Astrocyte (in vitro differentiated cells and primary cell): ENCODE data around the gene FXYD7. TPM values are rescaled to one million over a fixed set of nuclear protein-coding genes. Genes with fewer than 3 reads are reported as not detected.

Experiments
- DNase-seq: peaks from one replicate; pipeline ENCODE4 v3.0.0-alpha.2; 2010; ENCODE audit warnings: low read depth
- FAIRE-seq: peaks from 2 replicates; lab custom pipeline; 2011; peaks lifted over from hg19 to GRCh38; lab: Jason Lieb, UNC
- H2AFZ ChIP-seq: 2 replicates; pipeline ENCODE4 v1.6.0; 2012; ENCODE audit warnings: low read depth, low read length, inconsistent platforms
- H3K27ac ChIP-seq: 2 replicates; pipeline ENCODE4 v1.5.1; 2011; ENCODE audit warnings: low read depth, low read length, inconsistent platforms
- H3K27me3 ChIP-seq: 2 replicates; pipeline ENCODE4 v1.6.0; 2011; ENCODE audit warnings: low read length, inconsistent platforms; ENCODE audit not compliant: insufficient read depth
- H3K36me3 ChIP-seq: 2 replicates; pipeline ENCODE4 v1.5.1; 2011; ENCODE audit warnings: low read length, inconsistent platforms; ENCODE audit not compliant: insufficient read depth
- H3K4me1 ChIP-seq: 2 replicates; pipeline ENCODE4 v1.5.1; 2011; ENCODE audit warnings: low read length, inconsistent platforms; ENCODE audit not compliant: insufficient read depth
- H3K4me2 ChIP-seq: 2 replicates; pipeline ENCODE4 v1.6.0; 2012; ENCODE audit warnings: low read length, inconsistent platforms
- H3K4me3 ChIP-seq: 2 replicates; pipeline ENCODE4 v1.5.1; 2011; ENCODE audit warnings: low read depth, mild to moderate bottlenecking, low read length, inconsistent platforms; ENCODE audit not compliant: insufficient read depth
- H3K79me2 ChIP-seq: 2 replicates; pipeline ENCODE4 v1.6.0; 2012; ENCODE audit warnings: mild to moderate bottlenecking, low read length, inconsistent platforms; ENCODE audit not compliant: insufficient read depth
- H3K9ac ChIP-seq: 2 replicates; pipeline ENCODE4 v1.6.0; 2012; ENCODE audit warnings: mild to moderate bottlenecking, low read length, inconsistent platforms
- H3K9me3 ChIP-seq: 2 replicates; pipeline ENCODE4 v1.5.1; 2012; ENCODE audit warnings: low read depth, mild to moderate bottlenecking, low read length, inconsistent platforms; ENCODE audit not compliant: insufficient read depth
- H4K20me1 ChIP-seq: 2 replicates; pipeline ENCODE4 v1.6.0; 2012; ENCODE audit warnings: low read length, inconsistent platforms; ENCODE audit not compliant: insufficient read depth
- H3K27ac Mint-ChIP-seq: one replicate; pipeline ENCODE4 v1.8.0; 2021; ENCODE audit warnings: mild to moderate bottlenecking, mixed read lengths; ENCODE audit not compliant: unreplicated experiment
- H3K27me3 Mint-ChIP-seq: one replicate; pipeline ENCODE4 v1.8.0; 2021; ENCODE audit warnings: low read depth, mixed read lengths; ENCODE audit not compliant: unreplicated experiment
- H3K36me3 Mint-ChIP-seq: one replicate; pipeline ENCODE4 v1.8.0; 2021; ENCODE audit warnings: low read depth, mixed read lengths; ENCODE audit not compliant: unreplicated experiment
- H3K4me1 Mint-ChIP-seq: one replicate; pipeline ENCODE4 v1.8.0; 2021; ENCODE audit warnings: low read depth, mixed read lengths; ENCODE audit not compliant: unreplicated experiment
- H3K4me3 Mint-ChIP-seq: one replicate; pipeline ENCODE4 v1.8.0; 2021; ENCODE audit warnings: mild to moderate bottlenecking, moderate library complexity, mixed read lengths; ENCODE audit not compliant: unreplicated experiment
- H3K9me3 Mint-ChIP-seq: one replicate; pipeline ENCODE4 v1.8.0; 2021; ENCODE audit warnings: mild to moderate bottlenecking, mixed read lengths; ENCODE audit not compliant: unreplicated experiment
- EZH2 ChIP-seq: IDR thresholded peaks from 2 replicates; pipeline ENCODE4 v1.6.1; 2012; ENCODE audit warnings: mild to moderate bottlenecking, low read length, inconsistent platforms; ENCODE audit not compliant: insufficient read depth
- total RNA-seq: library from RNA; stranded (reverse); gene quantifications from 2 replicates; pipeline ENCODE4 v1.2.1, GENCODE V29; 2021
- TF ChIP-seq, protein P1 (sequence below): IDR thresholded peaks from 2 replicates; pipeline ENCODE4 v1.5.1; 2011; ENCODE audit warnings: low read depth, mild to moderate bottlenecking, inconsistent platforms, low read length, moderate library complexity; ENCODE audit not compliant: insufficient read depth

FXYD7 gene
- total RNA-seq, 1 donor from 2014 or later: not detected

DNA sequence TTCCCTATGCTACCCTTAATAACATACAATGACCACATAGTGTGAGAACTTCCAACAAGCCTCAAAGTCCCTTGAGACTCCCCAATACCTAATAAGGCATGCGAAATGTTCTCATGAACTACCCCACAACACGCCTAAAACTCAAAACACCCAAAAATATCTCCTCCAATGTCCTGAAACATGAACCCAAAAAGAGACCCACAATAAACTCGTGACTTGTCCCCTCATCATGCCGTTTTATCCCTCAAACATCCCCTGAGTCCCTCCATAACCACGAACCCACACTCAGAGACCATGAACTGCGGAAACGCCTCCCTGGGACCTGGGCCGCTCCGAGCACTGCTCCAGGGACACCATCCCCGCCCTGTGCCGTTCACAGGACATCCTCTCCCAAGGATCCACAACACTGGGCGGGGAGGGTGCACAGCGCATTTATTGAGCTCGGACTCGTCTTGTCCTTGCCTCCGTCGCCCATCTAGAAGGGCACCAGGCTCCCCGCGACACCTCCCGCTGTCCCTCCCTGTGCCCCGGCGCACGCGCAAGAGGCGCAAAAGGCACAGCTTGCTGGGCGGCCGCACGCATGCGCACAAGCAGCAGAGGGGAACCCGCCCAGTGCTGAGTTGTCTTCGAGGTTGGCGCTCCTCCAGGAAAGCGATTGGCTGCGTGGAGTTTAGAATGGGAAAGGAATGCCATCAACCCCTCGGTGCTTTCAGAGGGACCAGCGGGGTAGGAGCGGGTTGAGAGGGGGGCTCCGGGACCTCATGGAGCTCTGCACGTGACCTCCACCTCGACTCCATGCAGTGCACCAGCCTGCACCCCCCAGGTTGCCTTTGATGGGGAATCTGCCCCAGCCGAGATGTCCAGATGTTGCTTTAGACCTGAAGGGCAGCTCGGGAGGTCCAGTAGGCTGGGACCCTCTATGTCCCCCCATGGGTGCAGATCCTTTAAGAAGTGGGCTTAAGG lies 18.7 kb upstream of the FXYD7 start:
- peaks cover 15% of the 10 kb centered on the region for H3K4me1 ChIP-seq
- TF ChIP-seq, protein P1, sequence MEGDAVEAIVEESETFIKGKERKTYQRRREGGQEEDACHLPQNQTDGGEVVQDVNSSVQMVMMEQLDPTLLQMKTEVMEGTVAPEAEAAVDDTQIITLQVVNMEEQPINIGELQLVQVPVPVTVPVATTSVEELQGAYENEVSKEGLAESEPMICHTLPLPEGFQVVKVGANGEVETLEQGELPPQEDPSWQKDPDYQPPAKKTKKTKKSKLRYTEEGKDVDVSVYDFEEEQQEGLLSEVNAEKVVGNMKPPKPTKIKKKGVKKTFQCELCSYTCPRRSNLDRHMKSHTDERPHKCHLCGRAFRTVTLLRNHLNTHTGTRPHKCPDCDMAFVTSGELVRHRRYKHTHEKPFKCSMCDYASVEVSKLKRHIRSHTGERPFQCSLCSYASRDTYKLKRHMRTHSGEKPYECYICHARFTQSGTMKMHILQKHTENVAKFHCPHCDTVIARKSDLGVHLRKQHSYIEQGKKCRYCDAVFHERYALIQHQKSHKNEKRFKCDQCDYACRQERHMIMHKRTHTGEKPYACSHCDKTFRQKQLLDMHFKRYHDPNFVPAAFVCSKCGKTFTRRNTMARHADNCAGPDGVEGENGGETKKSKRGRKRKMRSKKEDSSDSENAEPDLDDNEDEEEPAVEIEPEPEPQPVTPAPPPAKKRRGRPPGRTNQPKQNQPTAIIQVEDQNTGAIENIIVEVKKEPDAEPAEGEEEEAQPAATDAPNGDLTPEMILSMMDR: no peak
- TF ChIP-seq EZH2: no peak
- DNase-seq (peak; percentile 71), FAIRE-seq (no peak)
- H3K4me3 Mint-ChIP-seq: no peak overlapping the region
- H3K27me3 Mint-ChIP-seq: peaks cover 42% of the 10 kb centered on the region
- no peaks in the 10 kb centered on the region for H3K9me3 ChIP-seq
- peak overlapping the region; percentile 99 for H2AFZ ChIP-seq
- H3K27ac ChIP-seq: peak overlapping the region; percentile 32
- H3K4me3 ChIP-seq: peak overlapping the region; percentile 64
- no peaks in the 10 kb centered on the region for H3K36me3 Mint-ChIP-seq
- H3K27ac Mint-ChIP-seq: no peak overlapping the region
- no peaks in the 10 kb centered on the region for H3K36me3 ChIP-seq
- peak overlapping the region; percentile 97 for H3K4me2 ChIP-seq
- no peaks in the 10 kb centered on the region for H3K79me2 ChIP-seq
- H3K9ac ChIP-seq: peak overlapping the region; percentile 80
- H3K9me3 Mint-ChIP-seq: peaks cover 2% of the 10 kb centered on the region
- H3K27me3 ChIP-seq: peaks cover 6% of the 10 kb centered on the region
- H3K4me1 Mint-ChIP-seq: no peaks in the 10 kb centered on the region
- H4K20me1 ChIP-seq: no peaks in the 10 kb centered on the region

DNA sequence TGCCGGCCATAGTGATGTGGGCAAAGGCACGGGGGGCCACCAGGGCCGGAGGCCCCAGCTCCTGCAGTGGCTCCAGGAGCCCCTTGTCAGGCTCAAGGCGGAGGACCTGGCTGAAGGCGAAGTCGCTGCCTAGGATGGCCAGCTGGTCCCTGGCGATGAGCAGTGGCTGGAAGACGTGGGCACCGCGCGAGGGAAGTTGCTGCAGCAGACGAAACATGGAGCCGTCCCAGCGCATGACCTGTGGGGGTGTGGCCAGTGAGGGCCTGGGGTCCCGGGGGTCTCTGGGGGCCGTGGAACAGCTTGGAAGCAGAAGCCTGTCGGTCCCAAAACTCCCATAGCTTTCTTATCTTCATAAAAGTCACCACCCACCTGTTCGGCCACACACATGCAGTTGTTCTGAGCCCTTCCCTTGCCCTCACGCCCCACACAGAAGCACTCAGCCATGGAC lies 17.8 kb upstream of the FXYD7 start:
- Histone ChIP-seq H3K27me3 (peaks cover 6% of the 10 kb centered on the region), H3K27ac (no peak overlapping the region), H3K9me3 (no peaks in the 10 kb centered on the region), H3K79me2 (no peaks in the 10 kb centered on the region), H3K36me3 (no peaks in the 10 kb centered on the region), H4K20me1 (no peaks in the 10 kb centered on the region), H3K4me1 (peaks cover 15% of the 10 kb centered on the region), H3K4me2 (no peak overlapping the region), H3K9ac (no peak overlapping the region), H2AFZ (no peak overlapping the region), H3K4me3 (no peak overlapping the region)
- no peak for FAIRE-seq
- Mint-ChIP-seq H3K36me3 (no peaks in the 10 kb centered on the region), H3K4me3 (no peak overlapping the region), H3K9me3 (peaks cover 2% of the 10 kb centered on the region), H3K27me3 (peaks cover 43% of the 10 kb centered on the region), H3K27ac (no peak overlapping the region), H3K4me1 (no peaks in the 10 kb centered on the region)
- TF ChIP-seq, protein P1: no peak
- no peak for TF ChIP-seq EZH2
- DNase-seq: no peak
